Suprapubic skin (tissue), 4 donors: ENCODE measurements around the gene PKMYT1.

Experiments used
- EP300 ChIP-seq: sonication (generic); formaldehyde crosslinking; IDR thresholded peaks from one replicate; pipeline ENCODE4 v1.6.1; 2017; ENCODE audit warnings: antibody characterized with exemption
- POLR2A ChIP-seq, 2 donors: fragments of 450-650 bp; IDR thresholded peaks; one replicate each; pipeline ENCODE4 v1.6.1; 2017; ENCODE audit warnings: antibody characterized with exemption in 2 of 2, mild to moderate bottlenecking in 2 of 2, moderate library complexity in 2 of 2
- POLR2AphosphoS5 ChIP-seq, 3 donors: sonication (generic); formaldehyde crosslinking; IDR thresholded peaks; one replicate each; pipeline ENCODE4 v1.6.1; 2017; ENCODE audit warnings: antibody characterized with exemption in 3 of 3
- TF ChIP-seq, protein P1 (sequence below), 2 donors: fragments of 200-600 bp in 1 of 2; fragments of 450-650 bp in 1 of 2; sonication (generic) in 1 of 2; IDR thresholded peaks; one replicate each; pipeline ENCODE4 v1.5.1; 2016 to 2019; ENCODE audit warnings: antibody characterized with exemption in 2 of 2, mild to moderate bottlenecking in 1 of 2, moderate library complexity in 1 of 2

- TF ChIP-seq, protein P1, sequence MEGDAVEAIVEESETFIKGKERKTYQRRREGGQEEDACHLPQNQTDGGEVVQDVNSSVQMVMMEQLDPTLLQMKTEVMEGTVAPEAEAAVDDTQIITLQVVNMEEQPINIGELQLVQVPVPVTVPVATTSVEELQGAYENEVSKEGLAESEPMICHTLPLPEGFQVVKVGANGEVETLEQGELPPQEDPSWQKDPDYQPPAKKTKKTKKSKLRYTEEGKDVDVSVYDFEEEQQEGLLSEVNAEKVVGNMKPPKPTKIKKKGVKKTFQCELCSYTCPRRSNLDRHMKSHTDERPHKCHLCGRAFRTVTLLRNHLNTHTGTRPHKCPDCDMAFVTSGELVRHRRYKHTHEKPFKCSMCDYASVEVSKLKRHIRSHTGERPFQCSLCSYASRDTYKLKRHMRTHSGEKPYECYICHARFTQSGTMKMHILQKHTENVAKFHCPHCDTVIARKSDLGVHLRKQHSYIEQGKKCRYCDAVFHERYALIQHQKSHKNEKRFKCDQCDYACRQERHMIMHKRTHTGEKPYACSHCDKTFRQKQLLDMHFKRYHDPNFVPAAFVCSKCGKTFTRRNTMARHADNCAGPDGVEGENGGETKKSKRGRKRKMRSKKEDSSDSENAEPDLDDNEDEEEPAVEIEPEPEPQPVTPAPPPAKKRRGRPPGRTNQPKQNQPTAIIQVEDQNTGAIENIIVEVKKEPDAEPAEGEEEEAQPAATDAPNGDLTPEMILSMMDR (IDR thresholded peaks at IDR 0.05): no peak
- TF ChIP-seq POLR2A (IDR thresholded peaks at IDR 0.05) (no peak), EP300 (no peak), POLR2AphosphoS5 (IDR thresholded peaks at IDR 0.05) (no peak)
Measured at GRCh38 chr16:3000540-3000939, 20.3 kb upstream of the PKMYT1 start.
